ENCODE results near the gene UBFD1. TPM values are rescaled to one million over a fixed set of nuclear protein-coding genes. Genes with fewer than 3 reads are reported as not detected.

UBFD1 gene, protein sequence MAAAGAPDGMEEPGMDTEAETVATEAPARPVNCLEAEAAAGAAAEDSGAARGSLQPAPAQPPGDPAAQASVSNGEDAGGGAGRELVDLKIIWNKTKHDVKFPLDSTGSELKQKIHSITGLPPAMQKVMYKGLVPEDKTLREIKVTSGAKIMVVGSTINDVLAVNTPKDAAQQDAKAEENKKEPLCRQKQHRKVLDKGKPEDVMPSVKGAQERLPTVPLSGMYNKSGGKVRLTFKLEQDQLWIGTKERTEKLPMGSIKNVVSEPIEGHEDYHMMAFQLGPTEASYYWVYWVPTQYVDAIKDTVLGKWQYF
- total RNA-seq (2013; cell fraction: nucleolus; rRNA removed): 85.8 and 94.9 TPM in 2 replicates
- total RNA-seq (2014; rRNA removed) (31.3 and 38.3 TPM in 2 replicates), total RNA-seq (2014; rRNA removed; fragmentation: Illumina TruSeq; extraction: Trizol) (18.1 and 19.0 TPM in 2 replicates), total RNA-seq (2021) (45.8 and 48.5 TPM in 2 replicates), polyA plus RNA-seq (2011; rRNA removed) (37.6 and 41.9 TPM in 2 replicates), polyA plus RNA-seq (2014; fragmentation: Illumina TruSeq; extraction: Trizol) (23.4 and 23.7 TPM in 2 replicates), polyA plus RNA-seq (2014; fragmentation: Nextera tagmentation; extraction: Ambion mirVana) (1 to 10 TPM; 7.3 to 7.9 TPM), polyA plus RNA-seq (2014; rRNA removed) (31.1 and 40.7 TPM in 2 replicates), polyA plus RNA-seq (2016; fragmentation: Nextera tagmentation; extraction: Ambion mirVana) (10 to 100 TPM; 33.2 to 38.6 TPM), polyA minus RNA-seq (2011; rRNA and poly(A)+ RNA removed) (34.2 and 37.5 TPM in 2 replicates), Bru-seq, nascent RNA (percentile 86 among the genes with signal in this experiment), BruChase-seq, experiment 1, labeled RNA remaining after a 6-hour chase (percentile 94 among the genes with signal in this experiment), BruChase-seq, experiment 2, labeled RNA remaining after a 2-hour chase (percentile 90 among the genes with signal in this experiment)
- 14.2 TPM for polyA plus RNA-seq (2011; ENCODE audit: low read depth)
- polyA plus RNA-seq (2011; cell fraction: cytosol; rRNA removed): 36.0 and 38.8 TPM in 2 replicates
- polyA plus RNA-seq (2011; cell fraction: nucleus; rRNA removed): 47.5 and 49.8 TPM in 2 replicates
- polyA plus RNA-seq (2012): 20.5 and 20.8 TPM in 2 replicates
- 8.0 and 10.4 TPM in 2 replicates for polyA minus RNA-seq (2011; cell fraction: cytosol; rRNA and poly(A)+ RNA removed)
- polyA minus RNA-seq (2011; cell fraction: nucleus; rRNA and poly(A)+ RNA removed): 29.4 and 42.0 TPM in 2 replicates
- long read RNA-seq, experiment 1, partial matches to known transcripts: 1 of 4 reads
- long read RNA-seq, experiment 1, other reads (novel, unspliced or antisense): 3 of 4 reads
- long read RNA-seq, experiment 2, partial matches to known transcripts: 0 of 12 reads
- long read RNA-seq, experiment 2, other reads (novel, unspliced or antisense): 12 of 12 reads

DNA sequence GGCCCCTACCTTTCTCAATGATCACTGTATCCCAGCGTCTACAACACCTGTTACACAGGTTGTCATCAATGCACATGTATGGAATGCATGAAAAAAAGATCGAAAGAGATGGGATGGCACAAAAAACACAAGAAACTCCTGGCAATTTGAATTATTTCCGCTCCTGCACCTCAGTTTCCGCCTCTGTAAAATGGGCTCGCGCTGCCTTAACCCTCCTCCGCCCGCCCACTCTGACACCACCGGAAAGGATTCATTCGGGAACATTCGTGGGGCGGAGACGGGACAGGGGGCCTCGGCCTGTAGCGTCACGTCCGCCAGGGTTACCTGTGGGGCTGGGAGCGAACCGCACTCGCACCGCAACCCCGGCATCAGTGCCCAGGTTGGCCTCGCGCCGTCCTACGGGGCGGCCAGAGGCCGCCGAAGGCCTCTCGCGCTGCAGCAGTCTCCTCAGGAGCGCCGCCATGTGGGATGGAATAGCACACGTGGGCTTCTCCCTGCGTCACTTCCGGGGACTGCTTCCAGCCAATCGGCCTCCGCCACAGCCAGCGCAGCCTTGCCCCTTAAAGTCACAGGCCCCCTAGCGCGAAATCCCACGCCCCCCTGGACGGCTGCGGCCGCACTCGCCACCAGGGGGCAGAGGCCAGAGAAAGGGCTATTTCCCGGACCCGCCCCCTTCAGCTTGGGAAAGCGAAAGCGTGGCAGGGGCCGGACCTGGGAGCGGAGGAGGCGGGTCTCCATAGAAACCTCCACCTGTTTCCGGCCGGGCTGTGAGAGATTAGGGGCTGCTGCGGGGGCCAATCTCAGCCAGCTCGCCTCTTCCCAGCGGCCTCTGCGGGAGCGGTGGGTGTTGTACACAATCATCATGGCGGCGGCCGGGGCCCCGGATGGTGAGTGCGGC, at the start of gene UBFD1, which contains the start of gene EARS2:
UBFD1 (plus strand) TSS at position 847 of the 898 bp plus-strand sequence; CDS start at position 863, 16 bp downstream.
EARS2 (minus strand) TSS at position 470 of the 898 bp plus-strand sequence; CDS start at position 463, 7 bp downstream.
- H3K27me3 ChIP-seq (replicated peaks in 1 of 2; ENCODE audit: control insufficient read depth in 2 of 2, insufficient read depth in 2 of 2, low read length in 1 of 2): no peaks in the 10 kb centered on the region
- BruUV-seq (replicated peaks): TSS peak; percentile 79
- H3K4me3 ChIP-seq: peak within 1 kb of the TSS; percentile 92
- intact Hi-C loops (cut with micrococcal nuclease; ENCODE audit: unreplicated experiment): loop anchor here (1.0 to 10.0 kb wide), 5 partner anchors 39 to 170 kb away; partner anchors contain the start of genes DCTN5, NDUFAB1 and PALB2
- peak within 1 kb of the TSS; percentile 93 for H2AFZ ChIP-seq (ENCODE audit: control insufficient read depth, low read depth, low read length)
- ChIA-PET CTCF (interaction anchor here (0.6 to 5.0 kb wide), 8 partner anchors 8 to 374 kb away, joined by 3 to 35 read pairs (median 6); partner anchors contain the start of genes GGA2, NDUFAB1 and SCNN1G), RAD21 (ENCODE audit: unreplicated experiment) (interaction anchor here (1.0 to 2.8 kb wide), 7 partner anchors 14 to 169 kb away, joined by 3 to 15 read pairs (median 3); partner anchors contain the start of genes COG7 and NDUFAB1), POLR2A (interaction anchor here (0.9 kb wide), 1 partner anchor 50 kb away, joined by 4 read pairs; no protein-coding TSS in a partner anchor), SMC1A (ENCODE audit: uncharacterized antibody, unreplicated experiment) (interaction anchor here (0.9 to 2.6 kb wide), 8 partner anchors 40 to 374 kb away, joined by 3 to 9 read pairs (median 4); no protein-coding TSS in a partner anchor)
- H3K9ac ChIP-seq (ENCODE audit: control insufficient read depth, insufficient read depth, low read length): peak within 1 kb of the TSS; percentile 84
- H3K27ac ChIP-seq (ENCODE audit: control insufficient read depth, insufficient read depth): peak within 1 kb of the TSS; percentile 95
- peaks cover 51% of the 10 kb centered on the region for H3K79me2 ChIP-seq (ENCODE audit: control insufficient read depth, insufficient read depth, low read length)
- FAIRE-seq: peak; percentile 97
- DNase-seq (ENCODE audit: low read depth, low spot score): peak; percentile 95
- peak; percentile 94 for ATAC-seq
- H3K9me3 ChIP-seq (replicated peaks; ENCODE audit: control insufficient read depth, insufficient read depth, low read length): no peaks in the 10 kb centered on the region
- no peaks in the 10 kb centered on the region for H4K20me1 ChIP-seq (ENCODE audit: control insufficient read depth, insufficient read depth)
- H3K36me3 ChIP-seq (ENCODE audit: control insufficient read depth in 2 of 2, insufficient read depth in 2 of 2, low read length in 1 of 2): peaks cover 0 to 20% of the 10 kb centered on the region in 2 experiments
- peak within 1 kb of the TSS; percentile 85 for H3K4me2 ChIP-seq (ENCODE audit: control insufficient read depth, insufficient read depth)
- H3K4me1 ChIP-seq (ENCODE audit: control insufficient read depth, insufficient read depth, low read length): no peaks in the 10 kb centered on the region; the same call in none of the 2 replicates
- 1% methylated on average over 60 of the region's 65 CpGs for WGBS (ENCODE audit: insufficient coverage, insufficient replicate concordance, low lambda C conversion rate, missing lambda C conversion rate)
- in situ Hi-C loops (cut with MboI): no loop called here
- TF ChIP-seq, protein P1, sequence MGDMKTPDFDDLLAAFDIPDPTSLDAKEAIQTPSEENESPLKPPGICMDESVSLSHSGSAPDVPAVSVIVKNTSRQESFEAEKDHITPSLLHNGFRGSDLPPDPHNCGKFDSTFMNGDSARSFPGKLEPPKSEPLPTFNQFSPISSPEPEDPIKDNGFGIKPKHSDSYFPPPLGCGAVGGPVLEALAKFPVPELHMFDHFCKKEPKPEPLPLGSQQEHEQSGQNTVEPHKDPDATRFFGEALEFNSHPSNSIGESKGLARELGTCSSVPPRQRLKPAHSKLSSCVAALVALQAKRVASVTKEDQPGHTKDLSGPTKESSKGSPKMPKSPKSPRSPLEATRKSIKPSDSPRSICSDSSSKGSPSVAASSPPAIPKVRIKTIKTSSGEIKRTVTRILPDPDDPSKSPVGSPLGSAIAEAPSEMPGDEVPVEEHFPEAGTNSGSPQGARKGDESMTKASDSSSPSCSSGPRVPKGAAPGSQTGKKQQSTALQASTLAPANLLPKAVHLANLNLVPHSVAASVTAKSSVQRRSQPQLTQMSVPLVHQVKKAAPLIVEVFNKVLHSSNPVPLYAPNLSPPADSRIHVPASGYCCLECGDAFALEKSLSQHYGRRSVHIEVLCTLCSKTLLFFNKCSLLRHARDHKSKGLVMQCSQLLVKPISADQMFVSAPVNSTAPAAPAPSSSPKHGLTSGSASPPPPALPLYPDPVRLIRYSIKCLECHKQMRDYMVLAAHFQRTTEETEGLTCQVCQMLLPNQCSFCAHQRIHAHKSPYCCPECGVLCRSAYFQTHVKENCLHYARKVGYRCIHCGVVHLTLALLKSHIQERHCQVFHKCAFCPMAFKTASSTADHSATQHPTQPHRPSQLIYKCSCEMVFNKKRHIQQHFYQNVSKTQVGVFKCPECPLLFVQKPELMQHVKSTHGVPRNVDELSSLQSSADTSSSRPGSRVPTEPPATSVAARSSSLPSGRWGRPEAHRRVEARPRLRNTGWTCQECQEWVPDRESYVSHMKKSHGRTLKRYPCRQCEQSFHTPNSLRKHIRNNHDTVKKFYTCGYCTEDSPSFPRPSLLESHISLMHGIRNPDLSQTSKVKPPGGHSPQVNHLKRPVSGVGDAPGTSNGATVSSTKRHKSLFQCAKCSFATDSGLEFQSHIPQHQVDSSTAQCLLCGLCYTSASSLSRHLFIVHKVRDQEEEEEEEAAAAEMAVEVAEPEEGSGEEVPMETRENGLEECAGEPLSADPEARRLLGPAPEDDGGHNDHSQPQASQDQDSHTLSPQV (IDR thresholded peaks at IDR 0.05): no peak
- TF ChIP-seq NFXL1 (IDR thresholded peaks at IDR 0.05; ENCODE audit: borderline replicate concordance): no peak
- TF ChIP-seq PML (IDR thresholded peaks at IDR 0.05; ENCODE audit: low read length): peak; percentile 83; the same call in 1 of the 2 replicates
- TF ChIP-seq, protein P2, sequence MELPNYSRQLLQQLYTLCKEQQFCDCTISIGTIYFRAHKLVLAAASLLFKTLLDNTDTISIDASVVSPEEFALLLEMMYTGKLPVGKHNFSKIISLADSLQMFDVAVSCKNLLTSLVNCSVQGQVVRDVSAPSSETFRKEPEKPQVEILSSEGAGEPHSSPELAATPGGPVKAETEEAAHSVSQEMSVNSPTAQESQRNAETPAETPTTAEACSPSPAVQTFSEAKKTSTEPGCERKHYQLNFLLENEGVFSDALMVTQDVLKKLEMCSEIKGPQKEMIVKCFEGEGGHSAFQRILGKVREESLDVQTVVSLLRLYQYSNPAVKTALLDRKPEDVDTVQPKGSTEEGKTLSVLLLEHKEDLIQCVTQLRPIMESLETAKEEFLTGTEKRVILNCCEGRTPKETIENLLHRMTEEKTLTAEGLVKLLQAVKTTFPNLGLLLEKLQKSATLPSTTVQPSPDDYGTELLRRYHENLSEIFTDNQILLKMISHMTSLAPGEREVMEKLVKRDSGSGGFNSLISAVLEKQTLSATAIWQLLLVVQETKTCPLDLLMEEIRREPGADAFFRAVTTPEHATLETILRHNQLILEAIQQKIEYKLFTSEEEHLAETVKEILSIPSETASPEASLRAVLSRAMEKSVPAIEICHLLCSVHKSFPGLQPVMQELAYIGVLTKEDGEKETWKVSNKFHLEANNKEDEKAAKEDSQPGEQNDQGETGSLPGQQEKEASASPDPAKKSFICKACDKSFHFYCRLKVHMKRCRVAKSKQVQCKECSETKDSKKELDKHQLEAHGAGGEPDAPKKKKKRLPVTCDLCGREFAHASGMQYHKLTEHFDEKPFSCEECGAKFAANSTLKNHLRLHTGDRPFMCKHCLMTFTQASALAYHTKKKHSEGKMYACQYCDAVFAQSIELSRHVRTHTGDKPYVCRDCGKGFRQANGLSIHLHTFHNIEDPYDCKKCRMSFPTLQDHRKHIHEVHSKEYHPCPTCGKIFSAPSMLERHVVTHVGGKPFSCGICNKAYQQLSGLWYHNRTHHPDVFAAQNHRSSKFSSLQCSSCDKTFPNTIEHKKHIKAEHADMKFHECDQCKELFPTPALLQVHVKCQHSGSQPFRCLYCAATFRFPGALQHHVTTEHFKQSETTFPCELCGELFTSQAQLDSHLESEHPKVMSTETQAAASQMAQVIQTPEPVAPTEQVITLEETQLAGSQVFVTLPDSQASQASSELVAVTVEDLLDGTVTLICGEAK (IDR thresholded peaks at IDR 0.05; ENCODE audit: borderline replicate concordance): peak; percentile 89
- peak; percentile 23; the same call in 1 of the 2 replicates for TF ChIP-seq PAX5 (IDR thresholded peaks at IDR 0.05; ENCODE audit: borderline replicate concordance, low read depth, low read length)
